H1 (cell line): ENCODE results near the gene PDZRN4. TPM values are rescaled to one million over a fixed set of nuclear protein-coding genes. Genes with fewer than 3 reads are reported as not detected.

Experiments
- USF2 ChIP-seq: IDR thresholded peaks from 2 replicates; pipeline ENCODE4 v1.6.1; 2011; ENCODE audit warnings: low read length, improper control_type of control experiment
- polyA plus RNA-seq, 7 experiments: library from polyadenylated mRNA; depleted of rRNA in 3 of 7; stranded (reverse) in 5 of 7; unstranded in 2 of 7; fragments of >200 nt in 5 of 7; fragments of 200-250 nt in 2 of 7; gene quantifications; 1 replicate in 5 of 7; 2 replicates in 1 of 7; 4 replicates in 1 of 7; pipeline versions ENCODE4 v1.2.1 to v1.2.3, GENCODE V29; 2011 to 2013; ENCODE audit warnings: missing spikeins in 2 of 7, mixed read lengths in 2 of 7
- total RNA-seq: library from RNA; stranded (reverse); fragmentation: NEBNext Ultra II Directional; extraction: Animal tissue kit (Norgen Biotek cat#: 25700); gene quantifications from 2 replicates; pipeline ENCODE4 v1.2.1, GENCODE V29; 2021

The PDZRN4 gene
- total and polyA plus RNA-seq, 2 of the 8 experiments (the other 6 are each of a cell fraction or from before 2014, with no cell fraction given), result not detected

GRCh38 chr12:41206298-41206697, 18.2 kb downstream of the PDZRN4 start (continued):
- TF ChIP-seq USF2, result no peak
